ENCODE data around the gene ADAP1. TPM values are rescaled to one million over a fixed set of nuclear protein-coding genes. Genes with fewer than 3 reads are reported as not detected.

The ADAP1 gene
- polyA plus RNA-seq, 3 donors: 49.1 to 117 (median 72.2) TPM

DNA sequence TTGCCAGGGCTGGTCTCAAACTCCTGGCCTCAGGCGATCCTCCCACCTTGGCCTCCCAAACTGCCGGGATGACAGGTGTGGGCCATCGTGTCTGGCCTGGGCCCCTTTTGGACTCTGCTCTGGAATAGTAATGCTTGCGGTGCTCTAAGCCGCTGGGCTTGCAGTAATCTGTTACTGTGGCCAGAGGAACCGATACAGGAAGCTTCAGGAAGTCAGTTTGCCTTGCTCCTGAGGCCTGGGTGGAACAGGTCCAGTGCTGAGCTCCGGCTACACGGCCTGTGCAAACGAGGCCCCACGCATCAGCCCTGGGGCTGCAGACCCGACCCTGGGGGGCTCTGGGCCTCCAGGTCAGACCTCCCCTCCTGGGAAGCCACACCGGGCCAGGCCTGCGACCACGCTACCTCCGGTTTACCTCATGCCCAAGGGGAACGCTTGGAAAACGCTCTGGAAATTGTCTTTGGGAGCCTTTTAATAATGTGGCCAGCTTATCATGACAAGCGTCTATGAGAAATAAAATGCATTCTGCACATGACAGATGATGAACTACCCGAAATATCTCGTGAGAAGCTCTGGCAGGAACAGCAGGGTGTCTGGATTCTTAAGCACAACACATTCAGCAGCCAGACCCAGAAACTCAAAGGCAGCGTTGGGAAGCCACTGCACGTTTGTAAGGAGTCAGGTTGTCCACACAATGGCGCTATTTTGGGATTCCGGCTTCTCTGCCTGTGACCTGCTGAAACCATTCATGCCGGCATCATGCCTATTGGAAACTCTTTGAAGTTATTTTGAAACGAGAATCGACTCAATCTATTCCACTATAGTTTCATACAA lies 10.1 kb upstream of the ADAP1 start:
- H3K4me2 ChIP-seq (replicated peaks; ENCODE audit: extremely low read depth, low read length, poor library complexity, severe bottlenecking): peak overlapping the region; percentile 68
- Mint-ChIP-seq H3K4me1 (peaks cover 93% of the 10 kb centered on the region), H3K9me3 (no peaks in the 10 kb centered on the region), H3K4me3 (peak overlapping the region; percentile 55 to 80), H3K36me3 (peaks cover 29 to 36% of the 10 kb centered on the region in 2 donors), H3K27ac (peak overlapping the region; percentile 89 to 95 (median 94)), H3K27me3 (ENCODE audit: low read depth in 3 of 3) (peaks cover 1 to 9% (median 4%) of the 10 kb centered on the region in 3 donors)
- peaks cover 22 to 30% of the 10 kb centered on the region in 2 donors for H3K36me3 ChIP-seq (replicated peaks in 1 of 2; ENCODE audit: control insufficient read depth in 1 of 2, insufficient read depth in 2 of 2, low read length in 2 of 2)
- 5% methylated on average over 24 of the region's 27 CpGs for WGBS (ENCODE audit: insufficient coverage)
- no peaks in the 10 kb centered on the region for H3K27me3 ChIP-seq (ENCODE audit: control insufficient read depth in 2 of 2, insufficient read depth in 2 of 2, low read length in 2 of 2)
- no peaks in the 10 kb centered on the region for H3K9me3 ChIP-seq (replicated peaks in 1 of 2; ENCODE audit: control insufficient read depth in 1 of 2, insufficient read depth in 1 of 2, low read length in 2 of 2)
- peak overlapping the region; percentile 87 to 89 for H3K27ac ChIP-seq (ENCODE audit: low read depth in 1 of 2, low read length in 2 of 2)
- TF ChIP-seq, protein P1, sequence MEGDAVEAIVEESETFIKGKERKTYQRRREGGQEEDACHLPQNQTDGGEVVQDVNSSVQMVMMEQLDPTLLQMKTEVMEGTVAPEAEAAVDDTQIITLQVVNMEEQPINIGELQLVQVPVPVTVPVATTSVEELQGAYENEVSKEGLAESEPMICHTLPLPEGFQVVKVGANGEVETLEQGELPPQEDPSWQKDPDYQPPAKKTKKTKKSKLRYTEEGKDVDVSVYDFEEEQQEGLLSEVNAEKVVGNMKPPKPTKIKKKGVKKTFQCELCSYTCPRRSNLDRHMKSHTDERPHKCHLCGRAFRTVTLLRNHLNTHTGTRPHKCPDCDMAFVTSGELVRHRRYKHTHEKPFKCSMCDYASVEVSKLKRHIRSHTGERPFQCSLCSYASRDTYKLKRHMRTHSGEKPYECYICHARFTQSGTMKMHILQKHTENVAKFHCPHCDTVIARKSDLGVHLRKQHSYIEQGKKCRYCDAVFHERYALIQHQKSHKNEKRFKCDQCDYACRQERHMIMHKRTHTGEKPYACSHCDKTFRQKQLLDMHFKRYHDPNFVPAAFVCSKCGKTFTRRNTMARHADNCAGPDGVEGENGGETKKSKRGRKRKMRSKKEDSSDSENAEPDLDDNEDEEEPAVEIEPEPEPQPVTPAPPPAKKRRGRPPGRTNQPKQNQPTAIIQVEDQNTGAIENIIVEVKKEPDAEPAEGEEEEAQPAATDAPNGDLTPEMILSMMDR (IDR thresholded peaks at IDR 0.05): peak; percentile 23
- DNase-seq: peak; percentile 59 to 73 (median 68)
- H3K9ac ChIP-seq (ENCODE audit: insufficient read depth, low read length, poor library complexity, severe bottlenecking): peak overlapping the region; percentile 66
- peaks cover 94 to 100% of the 10 kb centered on the region in 2 donors for H3K4me1 ChIP-seq (ENCODE audit: control insufficient read depth in 1 of 2, insufficient read depth in 2 of 2, low read length in 2 of 2)
- H4K20me1 ChIP-seq (ENCODE audit: insufficient read depth, low read length): peaks cover 63% of the 10 kb centered on the region
- H3K79me2 ChIP-seq (ENCODE audit: insufficient read depth, low read length): peaks cover 29% of the 10 kb centered on the region
- H2AFZ ChIP-seq (ENCODE audit: insufficient read depth, low read depth, low read length, poor library complexity, severe bottlenecking): no peak overlapping the region
- H3K4me3 ChIP-seq (replicated peaks in 1 of 3; ENCODE audit: low read depth in 2 of 3, low read length in 3 of 3): peak overlapping the region in 2 of 3 experiments; percentile 1 to 61
- intact Hi-C loops (cut with micrococcal nuclease): no loop called here

DNA sequence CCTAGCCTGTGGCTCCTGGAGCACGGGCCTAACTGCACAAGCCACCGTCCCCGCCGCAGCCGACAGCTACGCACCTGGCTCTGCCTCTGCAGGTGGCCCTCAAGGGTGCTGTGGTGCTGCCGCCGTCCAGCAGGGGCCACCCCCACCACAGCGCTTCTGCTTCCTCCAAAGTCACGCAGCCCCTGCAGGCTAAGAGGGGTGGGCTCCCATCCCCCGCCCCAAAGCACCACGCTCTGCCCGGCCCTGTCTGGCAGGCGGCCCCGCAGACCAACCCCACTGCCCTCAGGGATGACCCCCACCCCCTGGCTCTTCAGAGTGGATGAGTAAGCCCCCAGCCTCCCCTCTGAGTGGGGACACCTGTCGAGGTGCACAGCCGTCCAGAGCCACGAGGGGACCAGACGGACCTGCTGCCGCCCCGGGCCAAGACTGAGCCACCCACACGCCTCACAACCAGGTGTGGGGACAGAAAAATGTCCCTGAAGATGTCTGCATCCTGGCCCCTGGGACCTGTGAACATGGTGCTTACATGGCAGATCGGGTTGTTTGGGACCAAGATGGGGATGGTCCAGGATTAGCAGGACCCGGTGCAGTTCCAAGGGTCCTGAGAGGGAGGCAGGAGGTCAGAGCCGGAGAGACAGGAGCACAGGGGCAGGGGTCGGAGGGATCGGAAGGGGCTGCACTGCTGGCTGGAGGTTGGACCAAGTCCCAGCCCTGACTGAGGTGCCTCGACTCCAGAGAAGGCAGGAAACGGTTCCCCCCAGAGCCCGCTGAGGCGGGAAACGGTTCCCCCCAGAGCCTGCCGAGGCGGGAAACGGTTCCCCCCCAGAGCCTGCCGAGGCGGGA lies 9.0 kb upstream of the ADAP1 start:
- Mint-ChIP-seq H3K36me3 (peaks cover 23 to 26% of the 10 kb centered on the region in 2 donors), H3K4me1 (peaks cover 88% of the 10 kb centered on the region), H3K4me3 (peak overlapping the region; percentile 16 to 79), H3K27me3 (ENCODE audit: low read depth in 3 of 3) (peaks cover 1 to 8% (median 4%) of the 10 kb centered on the region in 3 donors), H3K9me3 (no peaks in the 10 kb centered on the region), H3K27ac (peak overlapping the region in 4 of 7 donors; percentile 31 to 79 (median 49))
- Histone ChIP-seq H3K4me2 (replicated peaks; ENCODE audit: extremely low read depth, low read length, poor library complexity, severe bottlenecking) (peak overlapping the region; percentile 68), H4K20me1 (ENCODE audit: insufficient read depth, low read length) (peaks cover 52% of the 10 kb centered on the region), H3K4me1 (ENCODE audit: control insufficient read depth in 1 of 2, insufficient read depth in 2 of 2, low read length in 2 of 2) (peaks cover 94 to 100% of the 10 kb centered on the region in 2 donors), H3K36me3 (replicated peaks in 1 of 2; ENCODE audit: control insufficient read depth in 1 of 2, insufficient read depth in 2 of 2, low read length in 2 of 2) (peaks cover 20% of the 10 kb centered on the region in 2 donors), H3K27ac (ENCODE audit: low read depth in 1 of 2, low read length in 2 of 2) (peak overlapping the region in 1 of 2 donors; percentile 87), H2AFZ (ENCODE audit: insufficient read depth, low read depth, low read length, poor library complexity, severe bottlenecking) (no peak overlapping the region), H3K9me3 (replicated peaks in 1 of 2; ENCODE audit: control insufficient read depth in 1 of 2, insufficient read depth in 1 of 2, low read length in 2 of 2) (no peaks in the 10 kb centered on the region), H3K27me3 (ENCODE audit: control insufficient read depth in 2 of 2, insufficient read depth in 2 of 2, low read length in 2 of 2) (no peaks in the 10 kb centered on the region), H3K9ac (ENCODE audit: insufficient read depth, low read length, poor library complexity, severe bottlenecking) (peak overlapping the region; percentile 66), H3K79me2 (ENCODE audit: insufficient read depth, low read length) (peaks cover 19% of the 10 kb centered on the region), H3K4me3 (replicated peaks in 1 of 3; ENCODE audit: low read depth in 2 of 3, low read length in 3 of 3) (peak overlapping the region in 1 of 3 experiments; percentile 61)
- whole genome bisulfite sequencing (ENCODE audit: insufficient coverage): 24% methylated on average over 25 of the region's 37 CpGs
- DNase-seq: no peak
- intact Hi-C loops (cut with micrococcal nuclease): no loop called here
- TF ChIP-seq, protein P1 (IDR thresholded peaks at IDR 0.05): no peak
